CD4-positive, alpha-beta memory T cell (primary cell): ENCODE results near the gene TMCO6. TPM values are rescaled to one million over a fixed set of nuclear protein-coding genes. Genes with fewer than 3 reads are reported as not detected.
"Not testable (repeated sequence)": the region's sequence is repeated elsewhere in the genome, so short reads cannot be mapped to it uniquely, and the experiment has no call there.

Source experiments
- CTCF ChIA-PET: fragments of 350-600 bp; sonication (Branson Sonifier 250); formaldehyde crosslinking; loops from one replicate; lab custom pipeline; 2021; ENCODE audit warnings: inconsistent platforms; ENCODE audit not compliant: partially characterized antibody; lab: Charles Lee
- POLR2A ChIA-PET: fragments of 350-600 bp; sonication (Branson Sonifier 250); formaldehyde crosslinking; loops from one replicate; lab custom pipeline; 2021; ENCODE audit not compliant: partially characterized antibody; lab: Charles Lee
- DNase-seq, 5 donors: peaks; one replicate each; pipeline versions ENCODE4 v3.0.0 to v3.0.0-alpha.2; 2020 to 2022; ENCODE audit warnings: mixed read lengths in 1 of 5
- H3K27ac ChIP-seq: one replicate; pipeline ENCODE4 v1.7.0; 2013; ENCODE audit warnings: low read depth, low read length
- H3K27me3 ChIP-seq: 2 replicates; pipeline ENCODE4 v1.7.0; 2013; ENCODE audit warnings: mild to moderate bottlenecking, low read length, moderate library complexity; ENCODE audit not compliant: insufficient read depth
- H3K36me3 ChIP-seq: 2 replicates; pipeline ENCODE4 v1.7.0; 2013; ENCODE audit warnings: mild to moderate bottlenecking, low read length, moderate library complexity; ENCODE audit not compliant: insufficient read depth
- H3K4me1 ChIP-seq: 2 replicates; pipeline ENCODE4 v1.7.0; 2013; ENCODE audit warnings: mild to moderate bottlenecking, low read length, moderate library complexity; ENCODE audit not compliant: insufficient read depth
- H3K4me3 ChIP-seq, 2 donors: one replicate each; pipeline ENCODE4 v1.7.0; 2013; ENCODE audit warnings: low read length in 2 of 2, mild to moderate bottlenecking in 1 of 2
- H3K9me3 ChIP-seq, 2 donors: one replicate each; pipeline ENCODE4 v1.7.0; 2013; ENCODE audit warnings: low read length in 2 of 2, control low read depth in 1 of 2; ENCODE audit not compliant: control insufficient read depth in 1 of 2
- H3K27ac Mint-ChIP-seq, 7 donors: one replicate each; pipeline ENCODE4 v1.8.0; 2020 to 2021; ENCODE audit warnings: mixed read lengths in 7 of 7, mild to moderate bottlenecking in 6 of 7, inconsistent platforms in 3 of 7, moderate library complexity in 3 of 7
- H3K27me3 Mint-ChIP-seq, 2 donors: one replicate each; pipeline ENCODE4 v1.8.0; 2020 to 2021; ENCODE audit warnings: mixed read lengths in 2 of 2
- H3K36me3 Mint-ChIP-seq, 2 donors: one replicate each; pipeline ENCODE4 v1.8.0; 2020 to 2021; ENCODE audit warnings: mixed read lengths in 2 of 2, inconsistent platforms in 1 of 2, mild to moderate bottlenecking in 1 of 2
- H3K4me1 Mint-ChIP-seq, 4 donors: one replicate each; pipeline ENCODE4 v1.8.0; 2020 to 2021; ENCODE audit warnings: mixed read lengths in 4 of 4, mild to moderate bottlenecking in 1 of 4
- H3K4me3 Mint-ChIP-seq, 8 donors: one replicate each; pipeline ENCODE4 v1.8.0; 2020 to 2021; ENCODE audit warnings: mixed read lengths in 8 of 8, mild to moderate bottlenecking in 7 of 8, moderate library complexity in 6 of 8, inconsistent platforms in 3 of 8
- H3K9me3 Mint-ChIP-seq, 8 donors: one replicate each; pipeline ENCODE4 v1.8.0; 2020 to 2021; ENCODE audit warnings: mixed read lengths in 8 of 8, mild to moderate bottlenecking in 5 of 8, inconsistent platforms in 3 of 8, moderate library complexity in 1 of 8
- intact Hi-C: fragments of 100-400 bp; cut with micrococcal nuclease; formaldehyde crosslinking; loops from one replicate; pipeline ENCODE4 v1.15.1; 2023
- polyA plus RNA-seq, 2 donors: library from polyadenylated mRNA; unstranded; fragments of 300-500 nt; fragmentation: Illumina TruSeq; gene quantifications; one replicate each; pipeline ENCODE4 v1.2.3, GENCODE V29; 2021
- total RNA-seq, 2 experiments: library from RNA; stranded (reverse); gene quantifications; one replicate each; pipeline ENCODE4 v1.2.3, GENCODE V29; 2021

The TMCO6 gene
- total and polyA plus RNA-seq, 4 experiments from 2014 or later: 15.7 to 56.3 (median 34.2) TPM

DNA sequence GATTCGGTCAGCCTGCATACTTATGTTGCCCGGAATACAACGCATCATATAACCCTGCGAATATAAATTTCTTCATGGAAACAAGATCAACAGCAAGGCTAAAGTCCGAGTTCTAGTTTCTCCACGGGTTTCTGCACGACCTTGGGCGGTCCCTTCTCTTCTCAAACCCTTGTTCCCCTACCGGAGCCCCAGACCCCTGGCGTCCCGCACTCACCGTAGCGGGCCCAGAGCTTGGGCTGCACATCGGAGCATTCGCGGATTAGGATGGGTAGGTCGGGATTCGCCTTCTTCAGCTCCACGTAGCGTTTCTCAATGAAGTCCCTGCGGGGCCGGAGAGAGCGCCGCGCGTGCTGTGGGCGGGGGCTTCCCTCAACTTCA lies 7.8 kb downstream of the TMCO6 start:
- H3K4me1 ChIP-seq: peaks cover 40% of the 10 kb centered on the region
- DNase-seq: no peak
- peaks cover 0 to 4% (median 0%) of the 10 kb centered on the region in 8 donors for H3K9me3 Mint-ChIP-seq
- ChIA-PET CTCF (interaction anchor here (1.0 to 2.8 kb wide), 15 partner anchors 9 to 295 kb away, joined by 3 to 22 read pairs (median 5); partner anchors contain the start of genes CD14, EIF4EBP3, HARS1 and HARS2), POLR2A (interaction anchor here (0.9 to 5.0 kb wide), 26 partner anchors 9 to 674 kb away, joined by 4 to 74 read pairs (median 8); partner anchors contain the start of genes ANKHD1, APBB3, CD14 and EIF4EBP3)
- H3K9me3 ChIP-seq: no peaks in the 10 kb centered on the region
- peak overlapping the region; percentile 97 to 100 (median 100) for H3K4me3 Mint-ChIP-seq
- intact Hi-C loops: loop anchor here (1.0 to 2.0 kb wide), 9 partner anchors 8 to 246 kb away; partner anchors contain the start of genes ANKHD1, APBB3, CD14 and EIF4EBP3
- peak overlapping the region; percentile 91 to 100 (median 100) for H3K27ac Mint-ChIP-seq
- peaks cover 27 to 70% (median 48%) of the 10 kb centered on the region in 4 donors for H3K4me1 Mint-ChIP-seq
- no peaks in the 10 kb centered on the region for H3K27me3 ChIP-seq
- H3K36me3 ChIP-seq: peaks cover 37% of the 10 kb centered on the region
- H3K27me3 Mint-ChIP-seq: no peaks in the 10 kb centered on the region
- peak overlapping the region; percentile 63 to 92 for H3K4me3 ChIP-seq
- peak overlapping the region; percentile 92 for H3K27ac ChIP-seq
- peaks cover 20 to 69% of the 10 kb centered on the region in 2 donors for H3K36me3 Mint-ChIP-seq

- Histone ChIP-seq H3K4me1 (no peaks in the 10 kb centered on the region), H3K27me3 (no peaks in the 10 kb centered on the region), H3K9me3 (no peaks in the 10 kb centered on the region), H3K27ac (no peak overlapping the region), H3K4me3 (no peak overlapping the region), H3K36me3 (peaks cover 82% of the 10 kb centered on the region)
- Mint-ChIP-seq H3K4me1 (peaks cover 3 to 11% (median 4%) of the 10 kb centered on the region in 4 donors), H3K9me3 (peaks cover 0 to 3% (median 0%) of the 10 kb centered on the region in 8 donors), H3K36me3 (peaks cover 70 to 83% of the 10 kb centered on the region in 2 donors), H3K27me3 (no peaks in the 10 kb centered on the region), H3K4me3 (no peak overlapping the region), H3K27ac (peak overlapping the region in 5 of 7 donors; percentile 13 to 53 (median 22))
- CTCF ChIA-PET: no interaction called here
- no peak for DNase-seq
- POLR2A ChIA-PET: no interaction called here
- intact Hi-C loops: no loop called here
Measured at GRCh38 chr5:140658870-140659269, 19.6 kb downstream of the TMCO6 start.

GRCh38 chr5:140660371-140660770 lies 21.1 kb downstream of the TMCO6 start:
- peaks cover 67% of the 10 kb centered on the region for H3K36me3 ChIP-seq
- H3K27me3 ChIP-seq, intact Hi-C loops, H3K27ac Mint-ChIP-seq, CTCF ChIA-PET, H3K4me3 ChIP-seq, DNase-seq, H3K9me3 Mint-ChIP-seq, H3K27ac ChIP-seq, H3K4me1 ChIP-seq, H3K27me3 Mint-ChIP-seq, H3K9me3 ChIP-seq: not testable (repeated sequence)
- POLR2A ChIA-PET: interaction anchor here (1.2 to 2.8 kb wide), 2 partner anchors 13 to 259 kb away, joined by 4 to 9 read pairs; partner anchors contain the start of genes ANKHD1, IK and NDUFA2
- Mint-ChIP-seq H3K4me3 (peak overlapping the region in 1 of 8 donors; percentile 54), H3K36me3 (peaks cover 56 to 76% of the 10 kb centered on the region in 2 donors), H3K4me1 (peaks cover 4 to 16% (median 13%) of the 10 kb centered on the region in 4 donors)

DNA sequence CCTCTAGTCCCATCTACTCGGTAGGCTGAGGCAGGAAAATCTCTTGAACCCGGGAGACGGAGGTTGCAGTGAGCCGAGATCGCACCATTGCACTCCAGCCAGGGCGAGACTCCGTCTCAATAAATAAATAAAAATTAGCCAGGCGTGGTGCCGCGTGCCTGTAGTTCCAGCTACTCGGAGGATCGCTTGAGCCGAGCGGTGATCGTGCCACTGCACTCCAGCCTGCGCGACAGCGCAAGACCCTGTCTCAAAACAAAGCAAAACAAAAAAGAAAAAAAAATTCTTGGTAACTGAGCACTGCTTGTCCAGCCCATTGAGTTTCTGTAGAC lies 24.7 kb downstream of the TMCO6 start:
- peak overlapping the region; percentile 96 to 99 (median 98) for H3K4me3 Mint-ChIP-seq
- peak overlapping the region; percentile 95 for H3K27ac ChIP-seq
- no peak for DNase-seq
- H3K36me3 ChIP-seq: peaks cover 51% of the 10 kb centered on the region
- no peaks in the 10 kb centered on the region for H3K27me3 ChIP-seq
- POLR2A ChIA-PET: interaction anchor here (0.6 to 5.4 kb wide), 16 partner anchors 10 to 263 kb away, joined by 3 to 74 read pairs (median 6); partner anchors contain the start of genes ANKHD1, CD14, EIF4EBP3 and HARS1
- peaks cover 0 to 3% (median 0%) of the 10 kb centered on the region in 8 donors for H3K9me3 Mint-ChIP-seq
- H3K9me3 ChIP-seq: no peaks in the 10 kb centered on the region
- H3K4me1 ChIP-seq: peaks cover 20% of the 10 kb centered on the region
- H3K4me1 Mint-ChIP-seq: peaks cover 27 to 52% (median 34%) of the 10 kb centered on the region in 4 donors
- peak overlapping the region; percentile 90 to 98 for H3K4me3 ChIP-seq
- intact Hi-C loops: loop anchor here (1.0 to 2.0 kb wide), 7 partner anchors 17 to 263 kb away; partner anchors contain the start of genes ANKHD1, APBB3, HARS1 and HARS2
- H3K27ac Mint-ChIP-seq: peak overlapping the region; percentile 98 to 99 (median 99)
- H3K27me3 Mint-ChIP-seq: no peaks in the 10 kb centered on the region
- peaks cover 43 to 78% of the 10 kb centered on the region in 2 donors for H3K36me3 Mint-ChIP-seq
- CTCF ChIA-PET: interaction anchor here (1.4 to 1.6 kb wide), 2 partner anchors 17 to 55 kb away, joined by 4 to 7 read pairs; partner anchors contain the start of genes IK and NDUFA2

- intact Hi-C loops: loop anchor here (1.0 to 2.0 kb wide), 7 partner anchors 17 to 263 kb away; partner anchors contain the start of genes ANKHD1, APBB3, HARS1 and HARS2
- Mint-ChIP-seq H3K27ac (peak within 1 kb of the TSS; percentile 98 to 99 (median 99)), H3K36me3 (peaks cover 39 to 78% of the 10 kb centered on the region in 2 donors), H3K9me3 (peaks cover 0 to 3% (median 0%) of the 10 kb centered on the region in 8 donors), H3K4me3 (peak within 1 kb of the TSS; percentile 96 to 99 (median 98)), H3K27me3 (no peaks in the 10 kb centered on the region), H3K4me1 (peaks cover 27 to 52% (median 34%) of the 10 kb centered on the region in 4 donors)
- ChIA-PET CTCF (interaction anchor here (1.2 to 1.6 kb wide), 3 partner anchors 17 to 54 kb away, joined by 3 to 7 read pairs (median 4); partner anchors contain the start of genes IK and NDUFA2), POLR2A (interaction anchor here (0.6 to 5.4 kb wide), 19 partner anchors 10 to 263 kb away, joined by 3 to 74 read pairs (median 6); partner anchors contain the start of genes ANKHD1, CD14, EIF4EBP3 and HARS1)
- Histone ChIP-seq H3K27me3 (no peaks in the 10 kb centered on the region), H3K4me3 (peak within 1 kb of the TSS; percentile 90 to 98), H3K9me3 (no peaks in the 10 kb centered on the region), H3K36me3 (peaks cover 51% of the 10 kb centered on the region), H3K27ac (peak within 1 kb of the TSS; percentile 95), H3K4me1 (peaks cover 20% of the 10 kb centered on the region)
- DNase-seq: peak; percentile 94 to 99 (median 94)
Measured at GRCh38 chr5:140664359-140665119, 25.3 kb downstream of the TMCO6 start, which contains the start of gene WDR55. Gene WDR55 (plus strand): TSS chr5:140664904. CDS start chr5:140664913, 9 bp downstream.

- DNase-seq, H3K27ac Mint-ChIP-seq, CTCF ChIA-PET, H3K9me3 ChIP-seq, H3K27me3 Mint-ChIP-seq, H3K27me3 ChIP-seq, H3K4me3 ChIP-seq, intact Hi-C loops, H3K9me3 Mint-ChIP-seq, H3K27ac ChIP-seq, H3K4me3 Mint-ChIP-seq: not testable (repeated sequence)
- H3K36me3 Mint-ChIP-seq: peaks cover 45 to 70% of the 10 kb centered on the region in 2 donors
- peaks cover 19 to 32% (median 24%) of the 10 kb centered on the region in 4 donors for H3K4me1 Mint-ChIP-seq
- Histone ChIP-seq H3K4me1 (peaks cover 14% of the 10 kb centered on the region), H3K36me3 (peaks cover 36% of the 10 kb centered on the region)
- POLR2A ChIA-PET: interaction anchor here (1.0 to 2.1 kb wide), 2 partner anchors 24 to 37 kb away, joined by 3 to 9 read pairs; partner anchors contain the start of genes IK and NDUFA2
Measured at GRCh38 chr5:140671035-140671434, 31.8 kb downstream of the TMCO6 start.
